ENCODE results near the gene LRRC43. TPM values are rescaled to one million over a fixed set of nuclear protein-coding genes. Genes with fewer than 3 reads are reported as not detected.

The LRRC43 gene
- total and polyA plus RNA-seq, 2 experiments from 2014 or later, result 0.45 TPM; not detected in 1

DNA sequence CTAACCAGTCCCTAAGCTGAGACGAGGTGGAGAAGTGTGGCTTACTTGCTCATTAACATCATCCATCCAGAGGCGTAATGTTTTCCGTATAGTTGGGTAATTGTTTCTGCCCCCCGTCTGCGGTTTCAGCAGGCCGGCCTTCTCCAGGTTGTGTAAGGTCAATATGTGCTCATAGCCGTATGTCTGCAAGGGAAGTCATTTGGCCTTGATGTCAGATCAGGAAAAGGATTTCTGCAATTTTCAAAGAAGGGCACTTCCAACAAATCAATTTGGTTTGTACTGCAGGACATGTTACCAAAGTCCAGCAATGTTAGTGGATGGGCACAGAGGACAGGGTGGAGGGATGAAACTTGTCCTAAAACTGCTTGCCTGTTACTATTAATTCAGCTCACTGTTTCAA, 52.8 kb downstream of the LRRC43 start (continued):
- TF ChIP-seq, protein P1, sequence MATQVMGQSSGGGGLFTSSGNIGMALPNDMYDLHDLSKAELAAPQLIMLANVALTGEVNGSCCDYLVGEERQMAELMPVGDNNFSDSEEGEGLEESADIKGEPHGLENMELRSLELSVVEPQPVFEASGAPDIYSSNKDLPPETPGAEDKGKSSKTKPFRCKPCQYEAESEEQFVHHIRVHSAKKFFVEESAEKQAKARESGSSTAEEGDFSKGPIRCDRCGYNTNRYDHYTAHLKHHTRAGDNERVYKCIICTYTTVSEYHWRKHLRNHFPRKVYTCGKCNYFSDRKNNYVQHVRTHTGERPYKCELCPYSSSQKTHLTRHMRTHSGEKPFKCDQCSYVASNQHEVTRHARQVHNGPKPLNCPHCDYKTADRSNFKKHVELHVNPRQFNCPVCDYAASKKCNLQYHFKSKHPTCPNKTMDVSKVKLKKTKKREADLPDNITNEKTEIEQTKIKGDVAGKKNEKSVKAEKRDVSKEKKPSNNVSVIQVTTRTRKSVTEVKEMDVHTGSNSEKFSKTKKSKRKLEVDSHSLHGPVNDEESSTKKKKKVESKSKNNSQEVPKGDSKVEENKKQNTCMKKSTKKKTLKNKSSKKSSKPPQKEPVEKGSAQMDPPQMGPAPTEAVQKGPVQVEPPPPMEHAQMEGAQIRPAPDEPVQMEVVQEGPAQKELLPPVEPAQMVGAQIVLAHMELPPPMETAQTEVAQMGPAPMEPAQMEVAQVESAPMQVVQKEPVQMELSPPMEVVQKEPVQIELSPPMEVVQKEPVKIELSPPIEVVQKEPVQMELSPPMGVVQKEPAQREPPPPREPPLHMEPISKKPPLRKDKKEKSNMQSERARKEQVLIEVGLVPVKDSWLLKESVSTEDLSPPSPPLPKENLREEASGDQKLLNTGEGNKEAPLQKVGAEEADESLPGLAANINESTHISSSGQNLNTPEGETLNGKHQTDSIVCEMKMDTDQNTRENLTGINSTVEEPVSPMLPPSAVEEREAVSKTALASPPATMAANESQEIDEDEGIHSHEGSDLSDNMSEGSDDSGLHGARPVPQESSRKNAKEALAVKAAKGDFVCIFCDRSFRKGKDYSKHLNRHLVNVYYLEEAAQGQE (IDR thresholded peaks at IDR 0.05; ENCODE audit: unreplicated experiment), result no peak

DNA sequence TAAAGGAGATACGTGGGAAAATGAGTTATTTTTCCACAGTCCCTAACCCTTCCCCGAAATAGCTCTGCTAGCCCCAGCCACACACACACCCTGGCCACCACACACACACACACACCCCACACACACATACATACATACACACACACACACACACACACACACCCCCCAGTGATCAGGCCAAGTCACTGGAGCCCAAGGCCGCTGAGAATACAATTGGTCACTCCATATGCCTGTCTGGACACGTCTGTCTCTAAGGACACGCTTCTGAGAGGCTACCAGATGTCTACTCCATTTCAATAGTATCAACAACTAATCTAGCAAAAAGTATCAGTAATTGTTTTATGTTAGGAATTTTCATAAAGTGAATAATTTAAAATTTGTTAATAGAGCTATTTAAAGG, 55.9 kb downstream of the LRRC43 start:
- Mint-ChIP-seq H3K4me1 (no peaks in the 10 kb centered on the region), H3K4me3 (no peak overlapping the region), H3K9me3 (no peaks in the 10 kb centered on the region; the same call in 2 of the 3 replicates), H3K27me3 (ENCODE audit: insufficient read depth, low read depth, poor library complexity) (peaks cover 2% of the 10 kb centered on the region), H3K27ac (no peak overlapping the region), H3K36me3 (ENCODE audit: low read depth) (peaks cover 44% of the 10 kb centered on the region)
- Histone ChIP-seq H3K79me2 (replicated peaks; ENCODE audit: insufficient read depth) (no peaks in the 10 kb centered on the region; the same call in 1 of the 2 replicates), H4K20me1 (replicated peaks; ENCODE audit: insufficient read depth) (no peaks in the 10 kb centered on the region), H3K36me3 (ENCODE audit: insufficient read depth) (peaks cover 4% of the 10 kb centered on the region), H3K4me2 (no peak overlapping the region), H3F3A (replicated peaks; ENCODE audit: low read depth) (no peaks in the 10 kb centered on the region), H3K4me3 (no peak overlapping the region), H2AFZ (no peak overlapping the region), H3K27me3 (ENCODE audit: insufficient read depth) (no peaks in the 10 kb centered on the region), H3K4me1 (ENCODE audit: insufficient read depth) (no peaks in the 10 kb centered on the region), H3K27ac (ENCODE audit: low read depth) (no peak overlapping the region), H3K9me2 (ENCODE audit: insufficient read depth) (no peaks in the 10 kb centered on the region)
- ATAC-seq (no peak), DNase-seq (ENCODE audit: low spot score) (no peak)
- TF ChIP-seq JUNB (IDR thresholded peaks at IDR 0.05; ENCODE audit: unreplicated experiment) (no peak), EZH2 (IDR thresholded peaks at IDR 0.05; ENCODE audit: low read depth, unreplicated experiment) (no peak), STAT1 (IDR thresholded peaks at IDR 0.05; ENCODE audit: unreplicated experiment) (no peak), NANOG (IDR thresholded peaks at IDR 0.05; ENCODE audit: borderline replicate concordance) (no peak), ZNF114 (CRISPR knock-in tag; IDR thresholded peaks at IDR 0.05) (no peak), EZH2phosphoT487 (IDR thresholded peaks at IDR 0.05; ENCODE audit: unreplicated experiment) (no peak), CREB1 (CRISPR knock-in tag; IDR thresholded peaks at IDR 0.05; ENCODE audit: low read depth) (no peak)
- TF ChIP-seq, protein P2, sequence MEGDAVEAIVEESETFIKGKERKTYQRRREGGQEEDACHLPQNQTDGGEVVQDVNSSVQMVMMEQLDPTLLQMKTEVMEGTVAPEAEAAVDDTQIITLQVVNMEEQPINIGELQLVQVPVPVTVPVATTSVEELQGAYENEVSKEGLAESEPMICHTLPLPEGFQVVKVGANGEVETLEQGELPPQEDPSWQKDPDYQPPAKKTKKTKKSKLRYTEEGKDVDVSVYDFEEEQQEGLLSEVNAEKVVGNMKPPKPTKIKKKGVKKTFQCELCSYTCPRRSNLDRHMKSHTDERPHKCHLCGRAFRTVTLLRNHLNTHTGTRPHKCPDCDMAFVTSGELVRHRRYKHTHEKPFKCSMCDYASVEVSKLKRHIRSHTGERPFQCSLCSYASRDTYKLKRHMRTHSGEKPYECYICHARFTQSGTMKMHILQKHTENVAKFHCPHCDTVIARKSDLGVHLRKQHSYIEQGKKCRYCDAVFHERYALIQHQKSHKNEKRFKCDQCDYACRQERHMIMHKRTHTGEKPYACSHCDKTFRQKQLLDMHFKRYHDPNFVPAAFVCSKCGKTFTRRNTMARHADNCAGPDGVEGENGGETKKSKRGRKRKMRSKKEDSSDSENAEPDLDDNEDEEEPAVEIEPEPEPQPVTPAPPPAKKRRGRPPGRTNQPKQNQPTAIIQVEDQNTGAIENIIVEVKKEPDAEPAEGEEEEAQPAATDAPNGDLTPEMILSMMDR (conservative IDR thresholded peaks at IDR 0.05; ENCODE audit: low read depth in 2 of 2), result no peak
- TF ChIP-seq, protein P1 (IDR thresholded peaks at IDR 0.05; ENCODE audit: unreplicated experiment), result no peak
- TF ChIP-seq, protein P3, sequence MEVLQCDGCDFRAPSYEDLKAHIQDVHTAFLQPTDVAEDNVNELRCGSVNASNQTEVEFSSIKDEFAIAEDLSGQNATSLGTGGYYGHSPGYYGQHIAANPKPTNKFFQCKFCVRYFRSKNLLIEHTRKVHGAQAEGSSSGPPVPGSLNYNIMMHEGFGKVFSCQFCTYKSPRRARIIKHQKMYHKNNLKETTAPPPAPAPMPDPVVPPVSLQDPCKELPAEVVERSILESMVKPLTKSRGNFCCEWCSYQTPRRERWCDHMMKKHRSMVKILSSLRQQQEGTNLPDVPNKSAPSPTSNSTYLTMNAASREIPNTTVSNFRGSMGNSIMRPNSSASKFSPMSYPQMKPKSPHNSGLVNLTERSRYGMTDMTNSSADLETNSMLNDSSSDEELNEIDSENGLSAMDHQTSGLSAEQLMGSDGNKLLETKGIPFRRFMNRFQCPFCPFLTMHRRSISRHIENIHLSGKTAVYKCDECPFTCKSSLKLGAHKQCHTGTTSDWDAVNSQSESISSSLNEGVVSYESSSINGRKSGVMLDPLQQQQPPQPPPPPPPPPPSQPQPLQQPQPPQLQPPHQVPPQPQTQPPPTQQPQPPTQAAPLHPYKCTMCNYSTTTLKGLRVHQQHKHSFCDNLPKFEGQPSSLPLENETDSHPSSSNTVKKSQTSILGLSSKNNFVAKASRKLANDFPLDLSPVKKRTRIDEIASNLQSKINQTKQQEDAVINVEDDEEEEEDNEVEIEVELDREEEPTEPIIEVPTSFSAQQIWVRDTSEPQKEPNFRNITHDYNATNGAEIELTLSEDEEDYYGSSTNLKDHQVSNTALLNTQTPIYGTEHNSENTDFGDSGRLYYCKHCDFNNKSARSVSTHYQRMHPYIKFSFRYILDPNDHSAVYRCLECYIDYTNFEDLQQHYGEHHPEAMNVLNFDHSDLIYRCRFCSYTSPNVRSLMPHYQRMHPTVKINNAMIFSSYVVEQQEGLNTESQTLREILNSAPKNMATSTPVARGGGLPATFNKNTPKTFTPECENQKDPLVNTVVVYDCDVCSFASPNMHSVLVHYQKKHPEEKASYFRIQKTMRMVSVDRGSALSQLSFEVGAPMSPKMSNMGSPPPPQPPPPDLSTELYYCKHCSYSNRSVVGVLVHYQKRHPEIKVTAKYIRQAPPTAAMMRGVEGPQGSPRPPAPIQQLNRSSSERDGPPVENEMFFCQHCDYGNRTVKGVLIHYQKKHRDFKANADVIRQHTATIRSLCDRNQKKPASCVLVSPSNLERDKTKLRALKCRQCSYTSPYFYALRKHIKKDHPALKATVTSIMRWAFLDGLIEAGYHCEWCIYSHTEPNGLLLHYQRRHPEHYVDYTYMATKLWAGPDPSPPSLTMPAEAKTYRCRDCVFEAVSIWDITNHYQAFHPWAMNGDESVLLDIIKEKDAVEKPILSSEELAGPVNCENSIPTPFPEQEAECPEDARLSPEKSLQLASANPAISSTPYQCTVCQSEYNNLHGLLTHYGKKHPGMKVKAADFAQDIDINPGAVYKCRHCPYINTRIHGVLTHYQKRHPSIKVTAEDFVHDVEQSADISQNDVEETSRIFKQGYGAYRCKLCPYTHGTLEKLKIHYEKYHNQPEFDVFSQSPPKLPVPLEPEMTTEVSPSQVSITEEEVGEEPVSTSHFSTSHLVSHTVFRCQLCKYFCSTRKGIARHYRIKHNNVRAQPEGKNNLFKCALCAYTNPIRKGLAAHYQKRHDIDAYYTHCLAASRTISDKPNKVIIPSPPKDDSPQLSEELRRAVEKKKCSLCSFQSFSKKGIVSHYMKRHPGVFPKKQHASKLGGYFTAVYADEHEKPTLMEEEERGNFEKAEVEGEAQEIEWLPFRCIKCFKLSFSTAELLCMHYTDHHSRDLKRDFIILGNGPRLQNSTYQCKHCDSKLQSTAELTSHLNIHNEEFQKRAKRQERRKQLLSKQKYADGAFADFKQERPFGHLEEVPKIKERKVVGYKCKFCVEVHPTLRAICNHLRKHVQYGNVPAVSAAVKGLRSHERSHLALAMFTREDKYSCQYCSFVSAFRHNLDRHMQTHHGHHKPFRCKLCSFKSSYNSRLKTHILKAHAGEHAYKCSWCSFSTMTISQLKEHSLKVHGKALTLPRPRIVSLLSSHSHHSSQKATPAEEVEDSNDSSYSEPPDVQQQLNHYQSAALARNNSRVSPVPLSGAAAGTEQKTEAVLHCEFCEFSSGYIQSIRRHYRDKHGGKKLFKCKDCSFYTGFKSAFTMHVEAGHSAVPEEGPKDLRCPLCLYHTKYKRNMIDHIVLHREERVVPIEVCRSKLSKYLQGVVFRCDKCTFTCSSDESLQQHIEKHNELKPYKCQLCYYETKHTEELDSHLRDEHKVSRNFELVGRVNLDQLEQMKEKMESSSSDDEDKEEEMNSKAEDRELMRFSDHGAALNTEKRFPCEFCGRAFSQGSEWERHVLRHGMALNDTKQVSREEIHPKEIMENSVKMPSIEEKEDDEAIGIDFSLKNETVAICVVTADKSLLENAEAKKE (CRISPR knock-in tag; IDR thresholded peaks at IDR 0.05), result no peak

All from GM23338 (cell line).